Suprapubic skin (tissue), 3 donors: ENCODE measurements around the gene PRSS22.

Source experiments
- CTCF ChIP-seq, 2 donors: fragments of 200-600 bp in 1 of 2; fragments of 450-650 bp in 1 of 2; sonication (generic) in 1 of 2; IDR thresholded peaks; one replicate each; pipeline ENCODE4 v1.5.1; 2016 to 2019; ENCODE audit warnings: antibody characterized with exemption in 2 of 2, mild to moderate bottlenecking in 1 of 2, moderate library complexity in 1 of 2
- POLR2AphosphoS5 ChIP-seq, 3 donors: sonication (generic); formaldehyde crosslinking; IDR thresholded peaks; one replicate each; pipeline ENCODE4 v1.6.1; 2017; ENCODE audit warnings: antibody characterized with exemption in 3 of 3

GRCh38 chr16:2857451-2858244 lies at the start of gene PRSS22:
- TF ChIP-seq POLR2AphosphoS5 (IDR thresholded peaks at IDR 0.05) (no peak), CTCF (IDR thresholded peaks at IDR 0.05) (no peak)
